Measurements from ENCODE around the gene FADS2.

FADS2 gene

DNA sequence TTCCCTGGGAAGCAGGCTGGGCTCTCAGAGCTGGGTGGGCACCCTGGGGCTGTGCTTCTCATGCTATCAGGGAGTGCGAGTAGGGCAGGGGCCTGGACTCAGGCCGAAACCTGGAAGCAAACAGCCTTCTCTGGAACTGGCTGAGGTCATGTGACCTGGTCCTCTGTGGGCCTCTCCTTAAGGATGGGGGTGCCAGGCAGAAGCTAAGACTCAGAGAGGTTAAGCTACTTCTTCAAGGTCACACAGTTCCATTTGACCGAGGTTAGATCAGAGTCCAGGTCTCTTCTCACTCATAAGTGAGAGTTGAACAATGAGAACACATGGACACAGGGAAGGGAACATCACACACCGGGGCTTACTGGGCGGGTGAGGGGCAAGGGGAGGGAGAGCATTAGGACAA lies 55.8 kb downstream of the FADS2 start:
- Histone ChIP-seq H3K4me1 (ENCODE audit: insufficient read depth, low read length) (peaks cover 25% of the 10 kb centered on the region; the same call in 1 of the 2 replicates), H3K27ac (ENCODE audit: low read depth, low read length) (no peak overlapping the region), H3K9me3 (ENCODE audit: insufficient read depth, low read depth, low read length) (no peaks in the 10 kb centered on the region), H3K4me3 (ENCODE audit: low read length) (no peak overlapping the region), H3K9ac (ENCODE audit: low read depth, low read length) (no peak overlapping the region), H3K27me3 (ENCODE audit: insufficient read depth, low read length) (no peaks in the 10 kb centered on the region), H3K36me3 (ENCODE audit: insufficient read depth, low read length) (no peaks in the 10 kb centered on the region)
- whole genome bisulfite sequencing, result 89% methylated on average over 5 of the region's 5 CpGs

DNA sequence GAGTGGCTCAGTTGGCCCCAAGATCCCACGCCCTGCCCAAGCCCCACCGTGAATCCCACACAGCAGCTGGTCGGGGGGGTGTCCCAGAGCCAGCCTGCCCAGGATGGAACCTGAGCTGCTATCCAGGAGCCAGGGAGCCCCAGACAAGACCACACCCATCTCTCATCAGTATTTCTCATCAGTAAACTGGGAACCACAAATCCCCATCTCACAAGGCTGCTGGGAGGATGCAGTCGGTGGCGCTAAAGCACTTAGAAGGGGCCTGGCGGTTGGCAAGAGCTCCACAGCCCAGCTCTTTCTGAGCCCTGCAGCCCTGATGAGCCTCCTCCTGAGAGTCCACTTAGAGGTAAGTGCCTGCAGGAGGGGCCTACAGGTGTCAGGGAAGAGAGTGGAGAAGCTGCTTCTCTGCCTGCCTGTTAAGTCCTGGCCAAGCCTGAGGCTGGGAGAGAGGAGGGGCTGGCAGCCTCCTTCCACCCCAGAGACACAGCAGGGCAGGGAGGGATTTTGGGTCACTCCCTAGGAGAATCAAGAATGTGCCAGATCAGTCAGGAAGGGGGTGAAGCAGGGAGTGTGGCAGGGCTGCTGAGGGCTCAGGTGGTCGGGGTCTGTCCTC lies 57.2 kb downstream of the FADS2 start:
- Histone ChIP-seq H3K9me3 (ENCODE audit: insufficient read depth, low read depth, low read length) (no peaks in the 10 kb centered on the region), H3K4me3 (ENCODE audit: low read length) (no peak overlapping the region), H3K27ac (ENCODE audit: low read depth, low read length) (no peak overlapping the region), H3K27me3 (ENCODE audit: insufficient read depth, low read length) (no peaks in the 10 kb centered on the region), H3K36me3 (ENCODE audit: insufficient read depth, low read length) (no peaks in the 10 kb centered on the region), H3K9ac (ENCODE audit: low read depth, low read length) (no peak overlapping the region), H3K4me1 (ENCODE audit: insufficient read depth, low read length) (peaks cover 20% of the 10 kb centered on the region; the same call in 1 of the 2 replicates)
- whole genome bisulfite sequencing, result 83% methylated on average over 7 of the region's 7 CpGs

DNA sequence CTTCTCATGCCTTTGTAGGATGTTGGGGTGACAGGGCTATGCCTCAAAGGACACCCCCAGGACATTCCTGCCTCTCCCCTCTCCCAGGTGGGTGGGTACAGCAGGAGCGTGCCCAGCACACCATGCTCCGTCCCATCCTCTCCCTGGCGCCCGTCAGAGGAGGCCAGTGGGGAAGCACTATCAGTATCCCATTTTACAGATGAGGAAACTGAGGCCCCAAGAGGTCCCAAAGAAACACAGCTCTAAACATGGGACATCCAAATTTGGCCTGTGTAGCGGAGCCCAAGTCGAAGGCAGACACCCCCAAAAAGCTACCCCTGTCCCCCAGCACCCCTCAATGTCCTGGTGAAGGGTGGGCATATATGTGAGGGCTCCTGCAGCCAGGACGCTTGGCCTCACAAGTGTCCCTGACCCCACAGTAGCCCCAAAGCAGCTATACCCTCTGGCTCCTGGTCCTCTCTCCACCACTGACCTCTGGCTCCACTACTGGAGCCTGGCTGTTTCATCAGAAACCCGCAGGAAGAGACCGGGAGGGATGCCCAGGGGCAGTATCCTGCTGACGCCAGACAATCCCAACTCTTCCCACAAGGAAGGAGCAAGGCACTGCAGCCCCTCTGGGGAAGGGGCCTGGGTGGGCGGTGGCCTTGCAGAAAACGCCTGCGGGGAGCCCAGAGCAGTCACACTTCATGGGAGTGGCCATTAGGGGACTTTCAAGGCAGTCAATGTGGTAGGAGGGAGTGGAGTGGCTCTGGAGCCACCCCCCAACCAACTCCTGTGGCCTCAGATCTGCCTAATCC lies 57.9 kb downstream of the FADS2 start:
- H3K4me1 ChIP-seq (ENCODE audit: insufficient read depth, low read length), result peaks cover 18% of the 10 kb centered on the region; the same call in 1 of the 2 replicates
- no peak overlapping the region for H3K4me3 ChIP-seq (ENCODE audit: low read length)
- no peaks in the 10 kb centered on the region; the same call in 1 of the 2 replicates for H3K27me3 ChIP-seq (ENCODE audit: insufficient read depth, low read length)
- H3K27ac ChIP-seq (ENCODE audit: low read depth, low read length), result no peak overlapping the region
- WGBS, result 88% methylated on average over 13 of the region's 13 CpGs
- H3K9ac ChIP-seq (ENCODE audit: low read depth, low read length), result no peak overlapping the region
- no peaks in the 10 kb centered on the region for H3K36me3 ChIP-seq (ENCODE audit: insufficient read depth, low read length)
- H3K9me3 ChIP-seq (ENCODE audit: insufficient read depth, low read depth, low read length), result no peaks in the 10 kb centered on the region

DNA sequence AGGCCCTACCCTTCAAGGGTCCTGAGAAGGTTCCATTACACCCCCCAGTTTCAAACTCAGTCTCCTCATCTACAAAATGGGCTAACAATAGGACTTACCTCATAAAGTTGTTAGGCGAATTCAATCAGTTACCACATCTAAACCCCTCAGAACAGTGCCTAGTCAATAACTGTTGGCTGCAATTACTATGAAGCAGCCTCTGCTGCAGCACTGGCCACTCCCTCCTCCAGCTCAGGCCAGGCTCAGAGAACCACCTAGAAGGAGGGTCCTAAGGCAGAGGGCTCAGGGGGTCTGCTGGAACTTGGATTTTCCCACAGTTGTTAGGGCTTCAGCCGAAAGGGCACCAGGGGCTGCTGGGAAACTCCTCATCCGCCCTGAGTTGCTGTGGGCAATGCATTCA lies 58.5 kb downstream of the FADS2 start:
- Histone ChIP-seq H3K4me1 (ENCODE audit: insufficient read depth, low read length) (peaks cover 12% of the 10 kb centered on the region; the same call in 1 of the 2 replicates), H3K27me3 (ENCODE audit: insufficient read depth, low read length) (no peaks in the 10 kb centered on the region; the same call in 1 of the 2 replicates), H3K36me3 (ENCODE audit: insufficient read depth, low read length) (no peaks in the 10 kb centered on the region), H3K9ac (ENCODE audit: low read depth, low read length) (no peak overlapping the region), H3K9me3 (ENCODE audit: insufficient read depth, low read depth, low read length) (no peaks in the 10 kb centered on the region), H3K27ac (ENCODE audit: low read depth, low read length) (no peak overlapping the region), H3K4me3 (ENCODE audit: low read length) (no peak overlapping the region)
- 96% methylated on average over 3 of the region's 3 CpGs for WGBS

DNA sequence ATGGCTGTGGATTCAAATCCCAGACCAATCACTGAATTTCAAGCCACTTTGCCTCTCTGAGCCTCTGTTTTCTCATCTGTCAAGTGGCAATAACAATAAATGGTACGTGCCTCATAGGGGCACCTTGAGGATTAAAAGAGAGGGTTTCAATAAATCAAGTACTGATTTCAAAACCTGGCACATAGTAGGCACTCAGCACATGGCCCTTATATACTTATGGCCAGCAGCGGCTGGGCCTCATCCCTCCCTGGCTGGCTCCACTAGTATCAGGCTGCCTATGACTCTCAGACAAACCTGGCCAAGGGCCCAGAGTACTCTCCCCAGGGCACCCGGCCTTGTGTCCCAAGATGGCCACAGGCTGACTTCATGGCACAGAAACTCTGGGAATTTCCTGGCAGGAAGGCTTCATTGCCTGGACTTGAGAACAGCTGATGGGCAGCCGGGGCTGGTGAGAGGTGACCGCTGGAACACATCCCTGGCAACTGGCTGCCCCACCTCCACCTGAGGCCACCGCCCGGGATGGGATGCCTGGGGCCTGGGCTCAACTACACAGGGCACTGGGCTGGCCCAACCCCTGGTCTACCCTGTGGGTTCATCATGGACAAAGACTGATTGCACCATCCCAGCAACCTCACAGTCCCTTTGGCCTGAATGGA lies 59.9 kb downstream of the FADS2 start:
- 93% methylated on average over 7 of the region's 7 CpGs for WGBS
- no peak overlapping the region for H3K9ac ChIP-seq (ENCODE audit: low read depth, low read length)
- H3K4me1 ChIP-seq (ENCODE audit: insufficient read depth, low read length), result peaks cover 10% of the 10 kb centered on the region; the same call in 1 of the 2 replicates
- H3K36me3 ChIP-seq (ENCODE audit: insufficient read depth, low read length), result no peaks in the 10 kb centered on the region
- H3K27ac ChIP-seq (ENCODE audit: low read depth, low read length), result no peak overlapping the region
- H3K9me3 ChIP-seq (ENCODE audit: insufficient read depth, low read depth, low read length), result no peaks in the 10 kb centered on the region
- no peak overlapping the region for H3K4me3 ChIP-seq (ENCODE audit: low read length)
- H3K27me3 ChIP-seq (ENCODE audit: insufficient read depth, low read length), result peaks cover 3% of the 10 kb centered on the region

DNA sequence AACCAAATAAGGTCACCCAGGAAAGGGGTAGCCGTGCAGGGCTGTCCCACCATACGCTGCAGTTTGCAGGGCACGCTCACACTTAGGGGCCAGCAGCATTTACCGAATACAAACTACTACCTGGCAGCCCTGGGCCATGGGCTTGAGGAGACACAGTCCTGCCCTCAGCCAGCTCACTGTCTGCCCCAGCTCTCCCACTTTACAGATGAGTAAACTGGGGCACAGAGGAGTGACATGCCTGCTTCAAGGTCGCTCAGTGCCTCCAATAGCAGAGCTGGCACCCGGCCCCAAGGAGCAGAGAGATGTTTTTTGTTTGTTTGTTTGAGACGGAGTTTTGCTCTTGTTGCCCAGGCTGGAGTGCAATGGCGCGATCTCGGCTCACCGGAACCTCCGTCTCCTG lies 60.5 kb downstream of the FADS2 start:
- Histone ChIP-seq H3K4me1 (ENCODE audit: insufficient read depth, low read length) (peaks cover 10% of the 10 kb centered on the region; the same call in 1 of the 2 replicates), H3K4me3 (ENCODE audit: low read length) (no peak overlapping the region), H3K9me3 (ENCODE audit: insufficient read depth, low read depth, low read length) (no peaks in the 10 kb centered on the region), H3K27me3 (ENCODE audit: insufficient read depth, low read length) (peaks cover 3% of the 10 kb centered on the region), H3K9ac (ENCODE audit: low read depth, low read length) (no peak overlapping the region), H3K27ac (ENCODE audit: low read depth, low read length) (no peak overlapping the region), H3K36me3 (ENCODE audit: insufficient read depth, low read length) (no peaks in the 10 kb centered on the region)
- WGBS, result 93% methylated on average over 12 of the region's 12 CpGs

DNA sequence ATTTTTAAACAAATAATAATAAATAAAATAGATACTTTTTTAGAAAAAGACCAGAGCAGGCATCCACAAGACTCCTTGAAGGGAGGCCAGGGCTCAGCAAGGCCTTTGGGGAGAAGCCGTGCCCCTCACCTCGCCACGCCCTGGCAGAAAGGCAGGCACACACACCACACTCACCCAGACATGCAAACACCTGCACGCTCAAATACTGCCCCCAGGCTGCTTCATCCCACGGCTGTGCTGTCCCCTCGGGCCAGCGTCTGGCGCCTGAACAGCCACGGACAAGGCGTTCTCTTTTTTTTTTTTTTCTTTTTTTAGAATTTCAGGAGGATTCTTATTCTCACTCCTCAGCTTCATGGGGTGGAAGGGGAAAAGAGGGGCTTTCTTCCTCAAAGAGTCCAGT lies 61.7 kb downstream of the FADS2 start:
- H3K4me1 ChIP-seq (ENCODE audit: insufficient read depth, low read length), result peaks cover 10% of the 10 kb centered on the region; the same call in 1 of the 2 replicates
- H3K36me3 ChIP-seq (ENCODE audit: insufficient read depth, low read length), result no peaks in the 10 kb centered on the region
- H3K27ac ChIP-seq (ENCODE audit: low read depth, low read length), result no peak overlapping the region
- H3K9ac ChIP-seq (ENCODE audit: low read depth, low read length), result no peak overlapping the region
- no peak overlapping the region for H3K4me3 ChIP-seq (ENCODE audit: low read length)
- no peaks in the 10 kb centered on the region for H3K9me3 ChIP-seq (ENCODE audit: insufficient read depth, low read depth, low read length)
- H3K27me3 ChIP-seq (ENCODE audit: insufficient read depth, low read length), result peaks cover 3% of the 10 kb centered on the region
- WGBS, result 91% methylated on average over 10 of the region's 10 CpGs

DNA sequence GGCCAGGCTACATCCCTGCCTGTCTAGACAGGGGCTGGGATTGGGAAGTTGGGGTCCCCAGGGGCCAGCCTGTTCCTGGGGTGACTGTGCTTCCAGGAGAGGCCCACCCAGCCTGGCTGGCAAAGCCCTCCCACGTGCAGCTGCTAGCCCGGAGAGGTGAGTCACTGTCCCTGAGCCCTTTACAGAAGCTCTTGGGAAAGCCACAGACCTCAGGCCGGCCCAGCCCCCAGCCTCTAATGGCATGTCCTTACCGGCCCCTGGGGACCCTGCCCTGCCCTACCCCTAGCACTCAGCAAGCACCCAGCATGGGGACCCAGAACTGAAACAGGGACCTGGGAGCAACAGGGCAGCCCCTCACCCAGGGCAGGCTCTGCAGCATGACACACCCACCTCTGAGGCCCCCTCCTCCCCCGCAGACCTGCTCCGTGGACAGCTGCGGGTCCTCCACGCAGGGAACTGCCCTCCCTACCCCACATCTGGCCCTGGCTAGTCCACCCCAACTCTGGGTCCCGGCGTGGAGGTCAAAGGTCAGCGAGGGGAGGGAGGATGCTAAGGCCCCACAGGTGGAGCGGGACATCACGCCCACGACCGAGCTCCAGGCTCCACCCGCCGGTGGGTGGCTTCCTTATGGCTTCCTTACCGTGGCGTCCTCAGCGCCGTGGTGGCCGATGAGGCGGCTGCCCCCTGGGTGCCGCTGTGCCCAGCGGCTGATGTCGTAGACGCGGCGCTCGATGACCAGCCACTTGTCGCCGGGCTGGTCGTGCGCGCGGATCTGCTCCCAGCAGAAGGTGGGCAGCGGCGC lies 62.6 kb downstream of the FADS2 start:
- WGBS, result 3% methylated on average over 38 of the region's 38 CpGs
- peak overlapping the region; percentile 69 for H3K4me3 ChIP-seq (ENCODE audit: low read length)
- H3K9ac ChIP-seq (ENCODE audit: low read depth, low read length), result peak overlapping the region; percentile 65
- no peaks in the 10 kb centered on the region for H3K9me3 ChIP-seq (ENCODE audit: insufficient read depth, low read depth, low read length)
- H3K27ac ChIP-seq (ENCODE audit: low read depth, low read length), result no peak overlapping the region; the same call in 1 of the 2 replicates
- no peaks in the 10 kb centered on the region for H3K36me3 ChIP-seq (ENCODE audit: insufficient read depth, low read length)
- H3K4me1 ChIP-seq (ENCODE audit: insufficient read depth, low read length), result peaks cover 6% of the 10 kb centered on the region; the same call in 1 of the 2 replicates
- H3K27me3 ChIP-seq (ENCODE audit: insufficient read depth, low read length), result peaks cover 3% of the 10 kb centered on the region

DNA sequence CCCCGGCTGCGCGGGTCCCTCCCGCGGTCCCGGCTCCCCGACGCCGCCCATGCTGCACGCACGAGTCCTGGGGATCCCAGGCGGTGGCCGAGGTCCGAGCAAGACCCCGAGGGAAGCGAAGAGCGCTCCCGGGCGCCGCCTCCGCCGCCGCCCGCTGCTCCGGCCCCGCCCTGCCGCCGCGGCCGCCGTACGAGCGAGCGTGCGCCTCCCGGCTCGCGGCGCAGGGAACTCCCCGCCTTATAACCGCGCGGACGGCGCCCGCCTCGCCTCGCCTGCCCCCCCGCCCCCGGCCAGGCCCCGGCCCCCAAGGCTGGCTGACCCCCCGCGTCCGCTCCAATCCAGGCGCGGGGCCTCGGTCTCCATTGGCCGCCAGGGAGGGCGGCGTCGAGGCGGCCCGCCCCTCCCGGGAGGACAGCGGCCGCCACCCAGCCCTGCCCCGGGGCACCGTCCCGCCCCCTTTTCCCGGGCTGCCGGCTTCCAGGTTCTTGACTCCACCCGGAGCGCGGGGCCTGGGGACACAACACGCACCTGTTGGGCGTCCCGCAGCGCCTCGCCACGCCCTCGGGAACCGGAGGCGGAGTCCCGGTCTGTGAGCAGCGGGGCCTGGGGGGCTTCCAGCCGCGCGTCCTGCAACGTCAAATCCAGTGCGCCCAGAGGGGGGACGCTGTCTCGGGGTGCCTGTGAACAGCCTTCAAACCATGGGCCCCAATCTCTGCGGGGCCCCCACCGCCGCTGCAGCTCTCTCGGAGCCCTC lies 63.4 kb downstream of the FADS2 start, which contains the start of gene FADS3:
Gene FADS3, minus strand, starts transcription at position 215 of the 754 bp plus-strand sequence. Its CDS starts 164 bp downstream, at position 51.
- H3K27ac ChIP-seq (ENCODE audit: low read depth, low read length), result no peak within 1 kb of the TSS; the same call in 1 of the 2 replicates
- peak within 1 kb of the TSS; percentile 65 for H3K9ac ChIP-seq (ENCODE audit: low read depth, low read length)
- WGBS, result under 1% methylated on average over 96 of the region's 96 CpGs
- H3K4me1 ChIP-seq (ENCODE audit: insufficient read depth, low read length), result peaks cover 6% of the 10 kb centered on the region; the same call in 1 of the 2 replicates
- H3K36me3 ChIP-seq (ENCODE audit: insufficient read depth, low read length), result no peaks in the 10 kb centered on the region
- H3K9me3 ChIP-seq (ENCODE audit: insufficient read depth, low read depth, low read length), result no peaks in the 10 kb centered on the region
- H3K27me3 ChIP-seq (ENCODE audit: insufficient read depth, low read length), result peaks cover 3% of the 10 kb centered on the region
- H3K4me3 ChIP-seq (ENCODE audit: low read length), result peak within 1 kb of the TSS; percentile 69

DNA sequence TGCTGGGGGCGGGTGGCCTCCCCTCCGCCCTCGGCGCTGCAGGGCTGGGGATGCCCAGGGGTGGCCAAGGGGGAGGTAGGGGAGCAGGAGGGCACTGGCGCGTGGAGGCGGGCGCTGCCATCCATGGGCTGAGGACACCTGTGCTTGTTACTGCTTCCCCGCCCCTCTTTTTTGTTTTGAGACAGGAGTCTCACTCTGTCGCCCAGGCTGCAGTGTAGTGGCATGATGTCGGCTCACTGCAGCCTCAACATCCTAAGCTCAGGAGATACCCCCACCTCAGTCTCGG lies 63.9 kb downstream of the FADS2 start:
- H3K4me1 ChIP-seq (ENCODE audit: insufficient read depth, low read length), result peaks cover 6% of the 10 kb centered on the region; the same call in 1 of the 2 replicates
- 32% methylated on average over 12 of the region's 12 CpGs for WGBS
- no peak overlapping the region; the same call in 1 of the 2 replicates for H3K27ac ChIP-seq (ENCODE audit: low read depth, low read length)
- no peak overlapping the region for H3K9ac ChIP-seq (ENCODE audit: low read depth, low read length)
- H3K36me3 ChIP-seq (ENCODE audit: insufficient read depth, low read length), result no peaks in the 10 kb centered on the region
- H3K9me3 ChIP-seq (ENCODE audit: insufficient read depth, low read depth, low read length), result no peaks in the 10 kb centered on the region
- H3K4me3 ChIP-seq (ENCODE audit: low read length), result peak overlapping the region; percentile 69
- peaks cover 3% of the 10 kb centered on the region for H3K27me3 ChIP-seq (ENCODE audit: insufficient read depth, low read length)

All from HUES64 (cell line).